K562 (cell line): ENCODE measurements around the gene NR0B2. TPM values are rescaled to one million over a fixed set of nuclear protein-coding genes. Genes with fewer than 3 reads are reported as not detected.

Experiments used
- CTBP1 ChIP-seq: fragments of 450-650 bp; IDR thresholded peaks from 2 replicates; pipeline ENCODE4 v1.6.1; 2016; ENCODE audit warnings: borderline replicate concordance
- EGR1 ChIP-seq: fragments of 450-650 bp; conservative IDR thresholded peaks from 2 replicates; pipeline ENCODE4 v1.6.1; 2017; ENCODE audit warnings: mild to moderate bottlenecking
- ETV5 ChIP-seq: sonication (generic); formaldehyde crosslinking; IDR thresholded peaks from 2 replicates; pipeline ENCODE4 v1.4.0; 2020; ENCODE audit warnings: low read depth, mild to moderate bottlenecking, missing genetic modification reagents
- FOXO4 ChIP-seq: fragments of 450-650 bp; formaldehyde crosslinking; IDR thresholded peaks from 2 replicates; pipeline ENCODE4 v1.4.0; 2020; ENCODE audit warnings: mild to moderate bottlenecking, moderate library complexity
- KAT8 ChIP-seq: fragments of 450-650 bp; IDR thresholded peaks from 2 replicates; pipeline ENCODE4 v1.6.1; 2016; ENCODE audit warnings: low read depth, mild to moderate bottlenecking
- KLF16 ChIP-seq: IDR thresholded peaks from 2 replicates; pipeline ENCODE4 v1.6.1; 2016; ENCODE audit warnings: antibody characterized with exemption
- MTA1 ChIP-seq: fragments of 450-650 bp; IDR thresholded peaks from 2 replicates; pipeline ENCODE4 v1.6.1; 2017; ENCODE audit warnings: borderline replicate concordance
- MYC ChIP-seq, 2 experiments: fragments of 250-450 bp in 1 of 2; sonication (Bioruptor Pico) in 1 of 2; IDR thresholded peaks; 2 replicates each; pipeline versions ENCODE4 v1.5.1 to v1.6.1; 2012 to 2021; ENCODE audit warnings: low read depth in 2 of 2, borderline replicate concordance in 1 of 2, improper control_type of control experiment in 1 of 2, low read length in 1 of 2, mild to moderate bottlenecking in 1 of 2, moderate library complexity in 1 of 2
- NR4A1 ChIP-seq, 2 experiments: fragments of 250-450 bp in 1 of 2; fragments of 450-650 bp in 1 of 2; sonication (Bioruptor Pico) in 1 of 2; IDR thresholded peaks; 2 replicates each; pipeline versions ENCODE4 v1.4.0 to v1.6.1; 2016 to 2020; ENCODE audit warnings: mild to moderate bottlenecking in 2 of 2, missing compliant biosample characterization in 1 of 2, missing genetic modification characterization in 1 of 2, moderate library complexity in 1 of 2
- NRF1 ChIP-seq, 2 experiments: fragments of 450-650 bp; IDR thresholded peaks in 1 of 2; conservative IDR thresholded peaks in 1 of 2; 2 replicates each; pipeline ENCODE4 v1.6.1; 2014; ENCODE audit warnings: mild to moderate bottlenecking in 2 of 2
- PCBP1 ChIP-seq: fragments of 200-400 bp; formaldehyde crosslinking; IDR thresholded peaks from 2 replicates; pipeline ENCODE4 v1.6.1; 2018; ENCODE audit warnings: mild to moderate bottlenecking, low read depth, low read length; ENCODE audit not compliant: poor library complexity, severe bottlenecking
- PML ChIP-seq: IDR thresholded peaks from 2 replicates; pipeline ENCODE4 v1.6.1; 2012; ENCODE audit warnings: low read length, inconsistent platforms
- POLR2AphosphoS2 ChIP-seq: IDR thresholded peaks from 2 replicates; pipeline ENCODE4 v1.6.1; 2012; ENCODE audit warnings: low read length, improper control_type of control experiment
- RCOR1 ChIP-seq, 2 experiments: IDR thresholded peaks; 2 replicates each; pipeline ENCODE4 v1.6.1; 2012; ENCODE audit warnings: low read depth in 2 of 2, low read length in 2 of 2, borderline replicate concordance in 1 of 2, improper control_type of control experiment in 1 of 2
- TAL1 ChIP-seq: fragments of 450-650 bp; IDR thresholded peaks from 2 replicates; pipeline ENCODE4 v1.6.1; 2016; ENCODE audit warnings: mild to moderate bottlenecking
- TCF3 ChIP-seq: sonication (generic); formaldehyde crosslinking; IDR thresholded peaks from 2 replicates; pipeline ENCODE4 v1.4.0; 2020; ENCODE audit warnings: mild to moderate bottlenecking, missing genetic modification reagents
- TFAP4 ChIP-seq: sonication (generic); formaldehyde crosslinking; IDR thresholded peaks from 2 replicates; pipeline ENCODE4 v1.8.0; 2022; ENCODE audit warnings: missing genetic modification reagents, mild to moderate bottlenecking, moderate library complexity, borderline replicate concordance
- ZBTB7A ChIP-seq: IDR thresholded peaks from 2 replicates; pipeline ENCODE4 v1.6.1; 2011; ENCODE audit warnings: low read depth, mild to moderate bottlenecking, low read length, moderate library complexity, borderline replicate concordance; ENCODE audit not compliant: control insufficient read depth
- ZFP36 ChIP-seq: fragments of 150-350 bp; IDR thresholded peaks from 2 replicates; pipeline ENCODE4 v1.6.1; 2018; ENCODE audit warnings: low read length, low read depth; ENCODE audit not compliant: partially characterized antibody
- ZKSCAN8 ChIP-seq: fragments of 200-800 bp; sonication (Bioruptor generic); IDR thresholded peaks from 2 replicates; pipeline ENCODE4 v1.6.1; 2016; ENCODE audit warnings: missing genetic modification characterization, missing compliant biosample characterization
- ZNF282 ChIP-seq: sonication (generic); formaldehyde crosslinking; IDR thresholded peaks from 2 replicates; pipeline ENCODE4 v1.8.1; 2023; ENCODE audit warnings: missing genetic modification reagents
- ZNF511 ChIP-seq: sonication (generic); formaldehyde crosslinking; IDR thresholded peaks from 2 replicates; pipeline ENCODE4 v1.8.0; 2022; ENCODE audit warnings: mild to moderate bottlenecking, missing genetic modification reagents
- ZNF583 ChIP-seq: fragments of 250-450 bp; sonication (Bioruptor Pico); IDR thresholded peaks from 2 replicates; pipeline ENCODE4 v1.4.0; 2020
- polyA plus RNA-seq, 8 experiments: library from polyadenylated mRNA; depleted of rRNA in 4 of 8; stranded (reverse) in 5 of 8; unstranded in 3 of 8; fragments of >200 nt; fragmentation: Nextera tagmentation in 2 of 8; fragmentation: Illumina TruSeq in 1 of 8; extraction: Ambion mirVana in 2 of 8; extraction: Trizol in 1 of 8; gene quantifications; 2 replicates each; pipeline versions ENCODE4 v1.2.1 to v1.2.3, GENCODE V29; 2011 to 2014; ENCODE audit warnings: inconsistent platforms in 1 of 8, missing spikeins in 1 of 8
- total RNA-seq, 7 experiments: library from RNA; depleted of rRNA in 6 of 7; stranded (reverse); fragments of >200 nt in 6 of 7; fragmentation: Illumina TruSeq in 2 of 7; extraction: Trizol in 2 of 7; gene quantifications; 2 replicates each; pipeline versions ENCODE4 v1.2.1 to v1.2.3, GENCODE V29; 2011 to 2021; ENCODE audit warnings: low replicate concordance in 1 of 7
- TF ChIP-seq, protein P1 (sequence below): sonication (generic); formaldehyde crosslinking; IDR thresholded peaks from 2 replicates; pipeline ENCODE4 v1.8.0; 2022; ENCODE audit warnings: missing genetic modification reagents, mild to moderate bottlenecking, borderline replicate concordance

NR0B2 gene
- total and polyA plus RNA-seq, 9 of the 15 experiments (the other 6 are each of a cell fraction or from before 2014, with no cell fraction given), result not detected

GRCh38 chr1:26951821-26952497, 38.2 kb upstream of the NR0B2 start (continued):
- TF ChIP-seq, protein P1, sequence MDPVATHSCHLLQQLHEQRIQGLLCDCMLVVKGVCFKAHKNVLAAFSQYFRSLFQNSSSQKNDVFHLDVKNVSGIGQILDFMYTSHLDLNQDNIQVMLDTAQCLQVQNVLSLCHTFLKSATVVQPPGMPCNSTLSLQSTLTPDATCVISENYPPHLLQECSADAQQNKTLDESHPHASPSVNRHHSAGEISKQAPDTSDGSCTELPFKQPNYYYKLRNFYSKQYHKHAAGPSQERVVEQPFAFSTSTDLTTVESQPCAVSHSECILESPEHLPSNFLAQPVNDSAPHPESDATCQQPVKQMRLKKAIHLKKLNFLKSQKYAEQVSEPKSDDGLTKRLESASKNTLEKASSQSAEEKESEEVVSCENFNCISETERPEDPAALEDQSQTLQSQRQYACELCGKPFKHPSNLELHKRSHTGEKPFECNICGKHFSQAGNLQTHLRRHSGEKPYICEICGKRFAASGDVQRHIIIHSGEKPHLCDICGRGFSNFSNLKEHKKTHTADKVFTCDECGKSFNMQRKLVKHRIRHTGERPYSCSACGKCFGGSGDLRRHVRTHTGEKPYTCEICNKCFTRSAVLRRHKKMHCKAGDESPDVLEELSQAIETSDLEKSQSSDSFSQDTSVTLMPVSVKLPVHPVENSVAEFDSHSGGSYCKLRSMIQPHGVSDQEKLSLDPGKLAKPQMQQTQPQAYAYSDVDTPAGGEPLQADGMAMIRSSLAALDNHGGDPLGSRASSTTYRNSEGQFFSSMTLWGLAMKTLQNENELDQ (CRISPR knock-in tag), result no peak
- TF ChIP-seq ZKSCAN8 (CRISPR knock-in tag) (no peak), MYC (IDR thresholded peaks at IDR 0.05; ENCODE audit: low read depth, low read length) (no peak), MYC (CRISPR knock-in tag; IDR thresholded peaks at IDR 0.05; ENCODE audit: borderline replicate concordance, low read depth) (no peak), KLF16 (peak; percentile 23; the same call in 1 of the 2 replicates), POLR2AphosphoS2 (no peak), TFAP4 (CRISPR knock-in tag) (peak; percentile 42; the same call in 1 of the 2 replicates), CTBP1 (no peak), PML (peak; percentile 29; the same call in 1 of the 2 replicates), PCBP1 (peak; percentile 57), FOXO4 (CRISPR knock-in tag) (no peak), ZNF282 (CRISPR knock-in tag) (no peak), ZFP36 (peak; percentile 15), ZNF511 (CRISPR knock-in tag) (no peak), NR4A1 (CRISPR knock-in tag; IDR thresholded peaks at IDR 0.05) (no peak), NR4A1 (tag; IDR thresholded peaks at IDR 0.05) (no peak), NRF1 (conservative IDR thresholded peaks at IDR 0.05 in 1 of 2, IDR thresholded peaks at IDR 0.05 in 1 of 2) (peak in 1 of 2 experiments; percentile 40; a peak in 2 of 4 replicates), ZNF583 (CRISPR knock-in tag) (no peak), ETV5 (CRISPR knock-in tag) (0 out of 2 replicates have a peak, but pooled peaks have one; percentile 22), TCF3 (CRISPR knock-in tag) (peak; percentile 82), RCOR1 (IDR thresholded peaks at IDR 0.05; ENCODE audit: borderline replicate concordance in 1 of 2, low read depth in 2 of 2, low read length in 2 of 2) (no peak), KAT8 (no peak), EGR1 (peak; percentile 78), MTA1 (no peak), ZBTB7A (peak; percentile 96), TAL1 (peak; percentile 70)
